NCI-H2081 treated with DMSO at 0.1 percent for 48 hours (cell line): ENCODE results near the gene SUMO3.

Experiments used
- DNase-seq: peaks from one replicate; lab custom pipeline; 2025; lab: John Stamatoyannopoulos, UW

Gene SUMO3

DNA sequence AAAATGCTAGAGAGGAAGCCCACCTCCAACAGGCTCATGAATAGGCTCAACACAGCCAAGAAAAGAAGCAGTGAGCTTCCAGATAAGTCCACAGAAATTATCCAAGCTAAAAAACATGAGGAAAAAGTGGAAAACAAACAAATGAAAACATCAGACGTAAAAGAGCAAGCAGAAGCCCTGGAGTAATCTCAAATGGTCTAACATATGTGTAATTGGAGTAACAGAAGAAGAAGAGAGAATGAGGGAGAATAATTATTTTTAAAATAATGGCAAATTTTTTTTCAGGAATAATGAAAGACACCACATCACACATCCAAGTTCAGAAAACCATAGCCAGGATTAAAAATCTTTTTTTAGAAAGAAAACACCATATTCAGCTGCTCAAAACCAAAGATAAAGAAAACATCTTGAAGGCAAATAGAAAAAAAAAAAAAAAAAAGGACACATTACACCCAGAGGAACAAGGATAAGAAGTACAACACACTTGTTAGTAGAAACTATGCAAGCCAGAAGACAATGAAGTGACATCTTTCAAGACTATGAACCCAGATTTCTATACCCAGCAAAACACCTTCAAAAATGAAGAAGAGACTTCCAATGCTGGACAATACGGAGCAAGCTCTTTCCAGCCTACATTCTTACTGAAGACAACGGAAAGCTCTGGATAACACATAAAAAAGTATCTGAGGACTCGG, 10.6 kb upstream of the SUMO3 start:
- DNase-seq: no peak

DNA sequence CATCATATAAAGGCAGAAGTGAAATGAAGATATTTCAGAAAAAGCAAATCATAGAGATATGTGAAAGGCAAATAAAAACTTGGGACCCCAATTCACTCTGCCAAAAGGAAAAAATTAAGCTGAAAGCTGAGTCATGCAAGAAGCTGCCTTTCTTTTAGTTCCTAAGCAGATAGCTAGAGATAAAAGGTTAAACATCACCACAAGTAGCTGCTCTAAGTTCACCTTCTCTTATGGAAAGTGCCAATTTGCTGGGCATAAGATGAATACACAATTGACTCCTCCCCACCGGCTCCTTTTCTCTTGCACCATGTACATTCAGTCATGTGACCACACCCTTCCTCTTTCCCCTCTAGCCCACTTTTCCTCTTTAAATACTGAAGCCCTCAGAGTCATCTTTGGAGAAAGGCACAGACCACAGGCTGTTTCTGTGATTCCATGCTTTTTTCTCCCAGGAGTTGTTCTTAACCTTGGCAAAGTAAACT, 5.4 kb upstream of the SUMO3 start:
- DNase-seq: no peak

DNA sequence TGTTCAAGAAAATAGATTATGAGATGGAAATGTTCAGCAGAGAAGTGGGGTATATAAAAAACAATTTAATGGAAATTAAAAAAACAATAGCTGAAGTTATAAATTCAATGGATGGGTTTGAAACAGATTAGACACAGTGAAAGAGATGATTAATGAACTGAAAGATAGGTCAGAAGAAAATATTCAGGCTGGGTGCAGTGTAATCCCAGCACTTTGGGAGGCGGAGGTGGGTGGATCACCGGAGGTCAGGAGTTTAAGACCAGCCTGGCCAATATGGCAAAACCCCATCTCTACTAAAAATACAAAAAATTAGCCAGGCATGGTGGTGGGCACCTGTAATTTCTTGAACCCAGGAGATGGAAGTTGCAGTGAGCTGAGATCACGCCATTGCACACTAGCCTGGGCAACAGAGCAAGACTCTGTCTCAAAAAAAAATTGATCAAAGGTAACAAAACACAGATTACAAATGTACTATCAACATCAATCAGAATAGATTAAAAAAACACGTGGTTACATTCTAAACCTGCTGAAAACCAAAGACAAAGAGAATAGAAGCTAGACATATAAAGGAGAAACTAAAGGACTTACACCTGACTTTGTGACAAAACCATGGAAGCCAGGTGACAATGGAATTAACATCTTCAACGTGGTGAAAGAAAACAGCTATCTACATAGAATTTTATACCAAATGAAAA, 4.8 kb upstream of the SUMO3 start:
- no peak for DNase-seq

DNA sequence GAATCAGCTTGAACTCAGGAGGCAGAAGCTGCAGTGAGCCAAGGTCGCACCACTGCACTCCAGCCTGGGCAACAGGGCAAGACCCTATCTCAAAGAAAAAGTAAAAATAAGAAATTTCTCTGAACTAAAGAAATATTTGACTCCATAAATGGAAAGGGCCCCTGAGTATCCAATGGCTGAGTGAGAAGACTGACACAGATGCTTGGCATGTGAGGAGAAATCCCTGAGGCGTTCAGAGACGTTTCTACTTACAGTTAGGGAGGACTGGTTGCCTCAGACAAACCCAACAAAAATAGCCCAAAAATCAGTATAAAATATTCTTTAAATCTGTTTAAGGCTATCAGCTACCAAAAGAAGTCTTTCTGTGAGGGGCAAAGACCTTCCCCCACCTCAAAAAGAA, 3.0 kb upstream of the SUMO3 start:
- no peak for DNase-seq

DNA sequence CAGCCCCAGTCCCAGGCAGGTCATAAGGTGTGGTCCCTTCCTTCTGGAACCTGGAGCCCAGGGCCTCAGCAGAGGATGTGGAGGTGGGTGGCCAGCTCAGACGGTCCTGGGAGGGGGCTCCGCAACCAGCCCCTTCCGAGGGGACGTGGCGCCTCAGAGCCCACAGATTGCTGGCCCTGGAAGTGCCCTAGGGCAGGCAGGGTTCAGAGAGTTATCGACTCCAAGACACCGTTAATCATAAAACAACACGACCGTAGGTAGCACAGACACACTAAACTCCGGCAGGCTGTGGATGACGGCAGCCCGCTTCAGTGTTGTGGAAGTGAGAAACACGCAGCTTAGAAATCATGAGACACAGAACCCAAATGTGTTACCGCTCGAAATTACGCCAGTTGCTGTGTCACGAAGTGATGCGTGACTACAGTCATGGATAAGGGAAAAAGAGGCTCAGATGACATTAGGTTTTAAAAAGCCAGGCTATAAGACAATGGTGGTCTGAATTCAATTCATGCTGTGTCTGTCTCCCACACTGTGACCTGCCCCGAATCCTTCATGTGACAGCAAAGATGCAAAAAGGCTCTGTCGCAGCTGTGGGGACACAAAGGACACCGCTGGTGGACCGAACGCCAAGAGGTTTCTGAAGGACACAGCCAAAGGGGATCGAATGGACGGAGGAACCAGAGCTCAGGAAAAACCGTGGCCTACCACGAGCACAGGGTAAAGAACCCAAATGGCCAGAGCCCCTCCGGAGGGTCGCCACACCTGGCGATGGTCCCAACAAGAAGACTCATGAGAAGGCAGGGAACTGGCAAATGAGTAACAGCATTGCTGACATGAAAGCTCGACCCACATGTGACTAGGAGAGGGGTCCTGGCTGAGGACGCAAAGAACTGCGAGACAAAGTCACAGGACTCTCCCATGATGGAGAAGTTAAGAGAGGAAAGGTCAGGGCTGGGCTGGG, 1.7 kb upstream of the SUMO3 start:
- no peak for DNase-seq

DNA sequence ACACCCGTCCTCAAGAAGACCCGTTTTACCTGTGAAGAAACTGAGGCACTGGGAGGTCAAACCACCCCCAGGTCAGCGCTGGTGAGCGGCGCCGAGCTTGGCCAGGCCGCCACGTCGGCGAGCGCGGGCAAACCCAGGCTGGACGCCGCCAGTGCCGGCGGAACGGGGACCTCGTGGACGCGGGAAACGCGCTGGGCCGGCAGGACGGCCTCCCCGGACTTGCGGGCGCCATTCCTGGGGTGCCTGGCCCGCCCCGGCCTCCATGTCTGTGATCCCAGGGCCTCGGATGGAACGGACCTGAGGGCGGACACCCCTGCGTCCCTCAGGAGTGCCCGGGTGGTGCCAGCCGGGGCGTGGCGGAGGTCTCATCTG, 764 bp upstream of the SUMO3 start:
- no peak for DNase-seq

DNA sequence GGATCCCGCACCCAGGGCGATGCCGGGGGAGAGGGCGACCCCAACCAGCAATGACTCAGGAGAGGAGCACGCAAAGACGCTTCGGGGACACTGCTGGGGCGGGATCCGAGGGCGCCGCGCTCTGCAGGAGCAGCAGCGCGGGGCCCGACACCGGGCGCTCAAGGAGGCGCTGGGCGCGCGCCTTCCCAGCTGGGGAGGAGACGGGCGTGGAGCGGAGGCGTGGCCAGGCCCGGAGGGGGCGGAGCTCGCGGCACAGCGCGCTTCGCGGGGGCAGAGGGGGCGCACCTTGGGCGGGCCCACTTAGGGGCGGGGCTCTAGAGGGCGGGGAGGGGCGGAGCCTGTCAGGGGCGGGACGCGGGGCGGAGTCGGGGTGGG, 369 bp downstream of the SUMO3 start:
- no peak for DNase-seq

DNA sequence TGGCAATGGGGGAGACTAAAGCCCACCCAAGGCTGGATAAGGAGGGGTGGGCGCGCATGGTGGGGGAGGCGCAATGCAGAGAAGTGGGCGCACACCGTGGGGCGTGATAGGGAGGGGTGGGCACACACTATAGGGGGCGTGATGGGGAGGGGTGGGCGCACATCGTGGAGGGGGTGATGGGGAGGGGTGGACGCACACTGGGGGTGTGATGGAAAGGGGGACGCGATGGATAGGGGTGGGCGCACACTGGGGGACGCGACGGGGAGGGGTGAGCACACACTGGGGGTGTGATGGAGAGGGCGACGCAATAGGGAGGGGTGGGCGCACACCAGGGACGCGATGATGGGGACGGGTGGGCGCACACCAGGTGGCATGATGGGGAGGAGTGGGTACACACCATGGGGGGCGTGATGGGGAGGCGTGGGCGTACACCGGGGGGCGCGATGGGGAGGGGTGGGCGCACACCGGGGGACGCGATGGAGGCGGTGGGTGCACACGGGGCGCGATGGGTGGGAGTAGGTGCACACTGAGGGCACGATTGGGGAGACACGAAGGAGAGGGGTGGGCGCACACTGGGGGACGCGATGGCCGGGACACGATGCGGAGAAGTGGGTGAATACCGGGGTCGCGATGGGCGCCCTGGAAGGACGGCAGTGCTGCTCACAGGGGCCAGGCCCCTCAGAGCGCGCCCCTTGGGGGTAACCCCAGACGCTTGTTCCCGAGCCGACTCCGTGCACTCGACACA, 929 bp downstream of the SUMO3 start:
- no peak for DNase-seq

DNA sequence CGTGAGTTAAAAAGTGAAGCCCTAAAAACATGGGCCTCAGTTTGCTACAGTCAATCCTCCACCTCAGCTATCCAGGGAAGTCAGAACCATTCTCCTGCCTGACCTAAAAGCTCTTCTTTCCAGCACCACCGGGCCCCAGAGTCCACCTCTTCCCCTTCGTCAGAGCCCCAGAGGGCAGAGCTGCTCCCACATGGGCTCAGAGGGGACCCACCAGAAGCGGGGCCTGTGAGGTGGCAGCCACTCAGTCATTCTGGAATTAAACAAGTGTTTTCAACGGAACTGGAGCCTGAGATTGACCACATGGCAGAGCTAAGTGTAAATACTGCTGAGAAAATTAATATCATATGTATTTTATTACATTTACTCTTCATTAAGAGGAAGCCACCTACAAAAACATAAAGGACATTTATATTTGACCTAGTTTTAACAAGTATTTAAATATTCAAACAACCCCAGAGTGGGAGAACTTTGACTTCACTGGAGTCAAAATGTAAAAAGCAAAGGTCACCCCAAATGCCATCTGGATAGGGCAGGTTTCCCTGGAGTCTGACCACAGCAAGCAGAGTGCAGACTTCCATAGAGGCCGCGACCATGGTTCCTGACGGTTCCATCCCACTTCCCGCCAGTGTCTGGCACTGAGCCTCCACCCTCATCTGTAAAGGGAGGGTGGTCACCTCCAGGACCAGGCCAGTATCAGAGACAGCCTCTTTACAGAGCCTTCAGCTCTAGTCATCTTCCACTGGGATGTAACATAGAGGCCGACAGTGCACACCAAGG, 1.8 kb downstream of the SUMO3 start:
- no peak for DNase-seq

DNA sequence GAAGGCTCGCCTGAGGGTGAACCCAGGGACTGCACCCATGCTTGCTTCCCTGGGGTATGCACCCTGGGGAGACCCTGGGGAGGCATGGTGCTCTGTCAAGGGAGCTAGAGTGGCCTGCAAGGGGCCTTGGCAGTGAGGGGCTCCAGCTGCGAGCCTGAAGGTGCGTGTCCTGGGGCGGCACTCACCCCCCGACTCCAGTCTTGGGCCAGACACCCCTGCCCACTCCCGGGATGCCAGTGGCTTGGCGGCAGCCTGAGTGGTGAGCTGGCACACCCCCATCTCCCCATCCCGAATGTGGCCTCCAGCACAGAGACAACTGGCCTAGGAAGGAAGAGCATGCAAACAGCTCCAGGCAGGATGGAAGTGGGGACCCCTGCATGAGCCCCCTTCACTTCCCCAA, 2.6 kb downstream of the SUMO3 start:
- no peak for DNase-seq

DNA sequence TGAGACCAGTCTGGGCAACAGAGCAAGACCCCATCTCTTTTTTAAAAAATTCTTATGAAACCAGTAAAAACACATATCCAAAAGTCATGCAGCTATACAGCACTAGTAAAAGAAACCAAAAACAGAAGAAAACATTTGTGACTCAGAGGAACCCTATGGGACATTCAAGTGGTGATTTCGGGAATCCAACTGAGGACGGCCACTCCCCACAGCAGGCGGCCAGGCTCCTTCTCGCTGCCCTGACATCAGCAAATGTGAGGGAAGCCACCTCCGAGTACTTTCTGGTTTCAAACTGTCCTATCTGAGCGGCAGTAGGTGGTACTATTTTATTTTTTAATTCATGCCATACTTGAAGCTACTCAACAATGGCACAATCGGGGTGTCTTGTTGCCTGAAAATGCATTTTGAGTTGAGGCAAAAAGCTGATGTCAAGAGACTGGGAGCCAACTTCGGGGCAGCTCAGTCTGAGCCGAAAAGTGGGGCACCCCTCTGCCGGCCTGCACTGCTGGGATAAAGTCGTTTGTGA, 3.3 kb downstream of the SUMO3 start:
- DNase-seq: no peak

DNA sequence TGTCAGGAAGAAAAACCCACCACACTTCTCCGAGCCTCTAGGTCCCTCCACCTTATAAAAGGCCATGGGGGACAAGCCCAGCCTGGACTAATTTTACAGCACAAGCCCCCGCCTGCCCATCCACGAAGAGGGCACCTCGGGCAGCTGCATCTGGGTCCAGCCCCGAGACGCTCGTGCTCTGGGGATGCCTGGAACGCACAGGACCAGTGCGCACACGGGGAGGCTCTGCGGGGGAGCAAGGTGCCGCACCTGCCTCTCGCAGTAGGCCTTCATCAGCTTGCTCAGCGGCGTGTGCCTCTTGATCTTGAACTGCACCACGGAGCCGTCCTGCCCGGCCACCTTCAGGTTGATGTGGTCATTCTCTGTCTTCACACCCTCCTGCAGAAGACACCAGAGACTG, 4.1 kb downstream of the SUMO3 start:
- DNase-seq: no peak

DNA sequence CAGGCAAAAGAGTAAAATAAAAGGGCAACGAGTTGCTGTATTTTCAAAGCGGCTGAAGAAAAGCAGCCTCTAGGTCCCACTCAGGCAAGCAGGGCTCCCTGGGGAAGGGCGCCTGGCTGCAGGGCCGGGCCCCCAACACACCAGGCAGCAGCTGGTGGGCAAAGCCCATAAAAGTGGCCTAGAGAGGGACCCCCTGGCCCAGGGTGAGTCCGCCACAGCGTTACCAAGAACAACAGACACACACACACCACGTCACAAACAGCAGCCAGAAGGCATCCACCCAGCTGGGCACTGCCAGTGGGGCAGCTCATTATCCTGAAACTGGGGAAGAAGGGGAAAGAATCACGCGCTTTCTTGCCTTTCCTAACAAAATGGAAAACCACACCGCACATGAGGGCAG, 4.7 kb downstream of the SUMO3 start:
- DNase-seq: no peak

DNA sequence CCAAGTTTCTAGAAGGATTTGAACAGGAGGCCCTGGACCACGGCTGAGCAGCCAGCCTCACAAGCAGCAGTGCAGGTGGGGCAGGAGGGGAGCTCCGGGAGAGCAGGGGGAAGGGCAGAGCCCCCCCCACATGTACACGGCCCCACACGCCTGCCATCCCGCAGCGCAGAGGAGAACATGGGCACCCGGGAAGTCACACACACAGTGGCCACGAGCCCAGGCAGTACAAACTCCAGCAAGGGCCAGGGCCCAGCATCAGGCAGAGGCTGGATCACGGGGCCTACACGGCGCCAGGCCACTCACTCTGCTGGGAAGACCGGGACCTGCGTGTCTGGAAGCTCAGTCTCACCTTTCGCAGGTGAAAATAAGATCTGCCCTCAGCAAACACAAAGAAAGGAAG, 5.2 kb downstream of the SUMO3 start:
- no peak for DNase-seq

DNA sequence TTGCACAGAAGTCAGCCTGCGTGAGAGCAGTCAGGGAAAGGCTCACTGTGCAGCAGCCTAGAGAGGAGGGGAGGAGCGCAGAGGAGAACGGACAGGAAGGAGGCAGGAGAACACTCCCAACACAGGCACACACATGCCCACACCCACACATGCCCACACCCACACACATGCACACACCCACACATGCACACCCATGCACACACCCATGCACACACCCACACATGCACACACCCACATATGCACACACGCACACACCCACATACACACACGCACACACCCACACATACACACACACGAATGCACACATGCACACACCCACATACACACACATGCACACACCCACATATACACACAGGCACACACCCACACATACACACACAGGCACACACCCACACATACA, 7.1 kb downstream of the SUMO3 start:
- no peak for DNase-seq

DNA sequence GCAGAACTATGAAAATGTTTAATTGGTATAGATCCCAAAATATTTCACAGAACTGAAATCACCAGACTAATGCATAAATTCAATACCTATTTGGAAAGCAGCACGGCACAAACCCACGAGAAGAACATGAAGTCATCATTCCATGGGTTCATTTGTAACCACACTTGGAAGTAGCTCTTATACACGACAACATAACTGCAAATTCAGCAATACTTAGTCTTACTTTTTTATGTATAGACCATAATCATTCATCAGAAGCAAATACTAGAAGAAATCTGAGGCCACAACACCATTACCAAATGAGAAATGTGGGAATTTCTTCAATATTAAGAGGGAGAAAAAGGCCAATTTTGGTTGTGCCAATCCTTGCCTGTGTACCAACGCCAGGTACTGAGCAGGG, 12.0 kb downstream of the SUMO3 start:
- no peak for DNase-seq

DNA sequence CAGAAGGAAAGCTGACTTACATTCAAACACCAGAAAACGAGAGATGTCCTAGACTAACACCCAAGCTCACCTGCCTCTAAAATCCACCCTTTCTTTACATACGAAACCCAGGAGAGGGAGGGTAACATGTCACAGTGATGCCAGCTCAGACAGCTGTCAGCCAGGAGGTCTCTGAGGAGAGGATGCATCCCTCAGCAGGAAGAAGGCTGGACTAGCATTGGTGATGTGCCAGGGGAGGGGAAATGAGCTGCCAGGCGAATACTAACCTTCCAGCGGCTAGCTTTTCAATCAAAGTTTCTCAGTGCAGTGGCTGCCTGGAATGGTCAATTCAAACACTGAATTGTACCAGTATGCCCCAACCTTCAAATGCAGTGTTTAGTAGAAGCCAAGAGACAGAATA, 12.6 kb downstream of the SUMO3 start:
- DNase-seq: no peak

DNA sequence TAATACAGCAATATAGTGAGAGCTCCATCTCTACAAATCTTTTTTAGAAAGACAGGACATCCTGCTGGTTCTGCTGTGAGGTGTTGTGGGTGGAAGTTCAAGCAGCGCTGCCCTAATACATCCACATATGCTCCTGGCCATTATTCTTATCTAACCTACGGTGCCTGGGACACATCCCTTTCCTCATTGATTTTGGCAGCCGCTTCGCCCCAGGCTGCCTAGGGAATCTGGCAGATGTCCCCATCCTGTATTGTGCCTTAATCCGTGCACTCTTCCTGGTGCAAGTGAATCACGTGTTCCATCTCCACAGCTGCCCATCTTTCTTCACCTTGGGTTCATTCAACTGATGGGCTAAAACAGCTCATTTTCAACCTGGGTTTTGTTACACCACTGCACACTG, 13.1 kb downstream of the SUMO3 start:
- no peak for DNase-seq

DNA sequence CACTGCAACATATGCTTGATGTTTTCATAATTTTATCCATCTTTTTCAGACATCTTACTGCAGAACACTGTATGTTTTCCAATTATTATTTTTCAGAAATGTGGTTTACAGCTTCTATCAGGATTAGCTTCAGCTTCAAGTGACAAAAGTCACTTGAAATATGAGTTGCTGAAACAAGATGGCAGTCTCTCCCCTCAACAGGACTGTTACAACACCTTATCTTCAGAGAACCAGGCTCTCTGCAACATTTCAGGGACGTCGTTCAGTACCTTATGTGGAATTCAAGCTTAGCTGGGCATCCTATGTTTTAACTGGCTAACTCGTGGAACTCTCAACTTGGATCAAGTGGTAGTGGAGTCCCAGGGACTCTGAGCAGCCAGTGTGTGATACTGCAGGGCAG, 14.2 kb downstream of the SUMO3 start:
- no peak for DNase-seq

DNA sequence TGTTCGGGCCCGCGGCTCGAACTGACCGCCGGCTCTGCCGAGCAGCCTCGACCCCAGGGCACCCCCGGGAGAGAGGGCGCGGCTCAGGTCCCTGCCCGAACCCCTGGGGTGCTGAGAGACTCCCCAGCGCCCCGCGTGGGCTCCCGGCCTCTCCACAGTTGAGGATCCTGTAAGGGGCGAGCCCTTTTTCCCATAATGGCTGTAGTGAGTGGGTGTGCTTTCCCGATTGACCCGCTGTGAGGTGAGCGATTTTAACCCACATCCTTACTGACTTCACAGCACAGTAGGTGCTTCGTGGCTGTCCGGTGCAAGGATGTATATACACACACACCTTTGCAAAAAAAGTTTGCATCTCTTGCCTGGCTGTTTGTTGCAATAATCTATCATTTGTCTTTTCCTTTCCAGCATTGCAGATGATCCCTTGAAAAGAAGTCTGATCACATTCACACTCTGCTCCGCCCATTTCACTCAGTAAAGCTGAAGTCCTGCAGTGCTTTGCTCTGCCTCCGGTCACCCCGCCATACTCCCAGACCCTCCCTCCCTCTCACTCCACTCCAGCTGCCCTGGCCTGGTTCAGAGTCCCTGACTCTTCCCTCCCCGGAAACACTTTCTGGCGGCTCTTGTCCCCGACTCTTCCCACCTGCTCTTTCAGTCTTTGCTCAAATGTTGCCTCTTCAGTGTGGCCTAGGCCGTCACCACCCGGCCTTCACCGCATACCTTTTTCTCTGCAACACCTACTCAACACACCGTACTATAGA, 15.3 kb downstream of the SUMO3 start:
- no peak for DNase-seq
